ENCODE data around the gene CAST. TPM values are rescaled to one million over a fixed set of nuclear protein-coding genes. Genes with fewer than 3 reads are reported as not detected.

The CAST gene
- total RNA-seq, 2 donors from 2014 or later: 33.5 to 36.2 TPM

DNA sequence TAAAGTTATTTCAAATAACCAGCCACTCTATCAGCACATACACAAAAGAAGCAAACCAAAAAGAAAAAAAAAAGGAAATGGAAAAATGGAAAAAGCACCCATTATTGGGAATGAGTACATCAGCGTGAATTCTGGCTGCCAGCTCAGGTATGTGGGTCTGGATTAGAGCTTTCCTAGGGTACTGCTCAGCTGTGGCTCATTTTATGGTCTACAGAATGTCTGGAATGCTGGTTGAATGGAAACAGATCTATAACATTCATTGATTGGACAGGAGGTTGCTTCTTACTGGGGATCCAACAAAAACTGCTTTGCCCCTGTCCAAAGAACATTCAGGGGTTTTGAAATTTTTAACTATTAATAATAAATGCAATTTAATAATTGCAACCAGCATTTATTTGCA is 3.9 kb upstream of the CAST start:
- H3K36me3 ChIP-seq (ENCODE audit: control insufficient read depth, insufficient read depth, low read length): no peaks in the 10 kb centered on the region
- H3K9me3 Mint-ChIP-seq: no peaks in the 10 kb centered on the region
- H3K9me3 ChIP-seq (ENCODE audit: control insufficient read depth, low read length): no peaks in the 10 kb centered on the region
- DNase-seq: no peak
- no peak overlapping the region for H3K4me3 ChIP-seq (ENCODE audit: low read length)
- WGBS, 2 experiments (ENCODE audit: insufficient coverage in 1 of 2, insufficient read length in 1 of 2): 83 to 92% methylated on average over 1 of the region's 1 CpG
- peaks cover 11% of the 10 kb centered on the region for H3K4me1 Mint-ChIP-seq
- H3K27ac ChIP-seq (ENCODE audit: low read depth, low read length): no peak overlapping the region
- TF ChIP-seq, protein P1, sequence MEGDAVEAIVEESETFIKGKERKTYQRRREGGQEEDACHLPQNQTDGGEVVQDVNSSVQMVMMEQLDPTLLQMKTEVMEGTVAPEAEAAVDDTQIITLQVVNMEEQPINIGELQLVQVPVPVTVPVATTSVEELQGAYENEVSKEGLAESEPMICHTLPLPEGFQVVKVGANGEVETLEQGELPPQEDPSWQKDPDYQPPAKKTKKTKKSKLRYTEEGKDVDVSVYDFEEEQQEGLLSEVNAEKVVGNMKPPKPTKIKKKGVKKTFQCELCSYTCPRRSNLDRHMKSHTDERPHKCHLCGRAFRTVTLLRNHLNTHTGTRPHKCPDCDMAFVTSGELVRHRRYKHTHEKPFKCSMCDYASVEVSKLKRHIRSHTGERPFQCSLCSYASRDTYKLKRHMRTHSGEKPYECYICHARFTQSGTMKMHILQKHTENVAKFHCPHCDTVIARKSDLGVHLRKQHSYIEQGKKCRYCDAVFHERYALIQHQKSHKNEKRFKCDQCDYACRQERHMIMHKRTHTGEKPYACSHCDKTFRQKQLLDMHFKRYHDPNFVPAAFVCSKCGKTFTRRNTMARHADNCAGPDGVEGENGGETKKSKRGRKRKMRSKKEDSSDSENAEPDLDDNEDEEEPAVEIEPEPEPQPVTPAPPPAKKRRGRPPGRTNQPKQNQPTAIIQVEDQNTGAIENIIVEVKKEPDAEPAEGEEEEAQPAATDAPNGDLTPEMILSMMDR (conservative IDR thresholded peaks at IDR 0.05): no peak
- no peak overlapping the region for H3K9ac ChIP-seq (ENCODE audit: extremely low read depth, low read length, poor library complexity, severe bottlenecking)
- peaks cover 54% of the 10 kb centered on the region for H3K27me3 ChIP-seq (ENCODE audit: control insufficient read depth, insufficient read depth, low read length, poor library complexity, severe bottlenecking)
- H3K36me3 Mint-ChIP-seq (ENCODE audit: low read depth): no peaks in the 10 kb centered on the region
- no peaks in the 10 kb centered on the region for H3K4me1 ChIP-seq (ENCODE audit: control insufficient read depth, insufficient read depth, low read length)
- H3K27me3 Mint-ChIP-seq (ENCODE audit: insufficient read depth): peaks cover 62% of the 10 kb centered on the region
- H3K4me3 Mint-ChIP-seq: no peak overlapping the region
- no peak overlapping the region for H3K27ac Mint-ChIP-seq

DNA sequence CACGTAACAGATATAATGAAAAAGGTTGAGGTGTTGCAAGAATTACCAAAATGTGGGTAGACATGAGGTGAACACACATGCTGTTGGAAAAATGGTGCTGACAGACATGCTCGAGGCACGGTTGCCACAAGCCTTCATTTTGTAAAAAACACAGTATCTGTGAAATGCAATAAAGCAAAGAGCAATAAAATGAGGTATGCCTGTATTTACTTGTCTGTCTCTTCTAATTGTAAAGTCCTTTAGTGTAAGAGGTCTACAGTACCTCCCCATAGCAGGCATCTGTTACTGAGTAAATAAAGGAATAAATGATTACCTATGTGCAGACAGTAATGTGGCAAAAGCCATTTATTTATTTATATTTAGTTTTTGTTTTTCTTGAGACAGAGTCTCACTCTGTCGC is 3.0 kb upstream of the CAST start:
- Histone ChIP-seq H3K4me1 (ENCODE audit: control insufficient read depth, insufficient read depth, low read length) (no peaks in the 10 kb centered on the region), H3K9me3 (ENCODE audit: control insufficient read depth, low read length) (no peaks in the 10 kb centered on the region), H3K9ac (ENCODE audit: extremely low read depth, low read length, poor library complexity, severe bottlenecking) (no peak overlapping the region), H3K27ac (ENCODE audit: low read depth, low read length) (no peak overlapping the region), H3K4me3 (ENCODE audit: low read length) (no peak overlapping the region), H3K27me3 (ENCODE audit: control insufficient read depth, insufficient read depth, low read length, poor library complexity, severe bottlenecking) (peaks cover 63% of the 10 kb centered on the region), H3K36me3 (ENCODE audit: control insufficient read depth, insufficient read depth, low read length) (no peaks in the 10 kb centered on the region)
- no peaks in the 10 kb centered on the region for H3K9me3 Mint-ChIP-seq
- WGBS, 2 experiments (ENCODE audit: insufficient coverage in 1 of 2, insufficient read length in 1 of 2): 84 to 96% methylated on average over 3 to 4 of the region's 4 CpGs
- no peak for DNase-seq
- H3K27me3 Mint-ChIP-seq (ENCODE audit: insufficient read depth): peaks cover 70% of the 10 kb centered on the region
- no peak overlapping the region for H3K4me3 Mint-ChIP-seq
- peaks cover 15% of the 10 kb centered on the region for H3K4me1 Mint-ChIP-seq
- H3K27ac Mint-ChIP-seq: no peak overlapping the region
- H3K36me3 Mint-ChIP-seq (ENCODE audit: low read depth): no peaks in the 10 kb centered on the region
- TF ChIP-seq, protein P1 (conservative IDR thresholded peaks at IDR 0.05): no peak

DNA sequence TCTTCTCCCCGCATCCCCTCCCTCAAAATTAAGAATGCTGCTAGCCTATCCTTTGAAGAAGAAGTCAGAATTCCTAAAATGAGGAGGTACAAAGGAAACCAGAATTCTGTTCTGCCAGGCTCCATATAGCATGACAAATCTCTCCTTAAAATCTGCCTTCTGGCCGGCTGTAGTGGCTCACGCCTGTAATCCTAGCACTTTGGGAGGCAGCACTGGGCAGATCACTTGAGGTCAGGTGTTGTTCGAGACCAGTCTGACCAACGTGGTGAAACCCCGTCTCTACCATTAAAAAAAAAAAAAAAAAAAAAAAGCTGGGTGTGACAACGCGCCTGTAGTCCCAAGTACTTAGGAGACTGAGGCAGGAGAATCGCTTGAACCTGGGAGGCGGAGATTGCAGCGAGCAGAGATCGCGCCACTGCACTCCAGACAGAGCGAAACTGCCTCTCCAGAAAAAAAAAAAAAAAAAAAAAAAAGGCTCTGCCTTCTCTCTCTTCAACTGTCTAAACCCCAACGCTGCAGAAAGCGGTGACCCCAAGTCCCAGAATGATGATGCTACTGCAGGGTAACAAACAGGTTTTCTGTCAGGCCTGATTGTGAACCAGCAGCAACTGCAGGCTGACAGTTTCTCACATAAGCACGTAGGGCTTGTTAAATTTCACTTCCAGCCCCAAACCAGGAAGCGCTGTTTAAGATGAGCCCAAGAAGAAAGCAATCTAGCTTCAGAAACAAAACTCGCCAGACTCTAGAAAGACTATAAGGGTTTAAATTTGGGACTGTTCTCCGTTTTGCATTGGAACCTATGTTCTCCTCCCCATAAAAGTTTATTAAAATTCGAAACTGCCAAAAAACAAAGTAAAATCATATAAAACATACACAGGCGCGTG is 963 bp upstream of the CAST start:
- Histone ChIP-seq H3K4me1 (ENCODE audit: control insufficient read depth, insufficient read depth, low read length) (peaks cover 1% of the 10 kb centered on the region), H3K4me3 (ENCODE audit: low read length) (peak overlapping the region; percentile 82), H3K9me3 (ENCODE audit: control insufficient read depth, low read length) (no peaks in the 10 kb centered on the region), H3K9ac (ENCODE audit: extremely low read depth, low read length, poor library complexity, severe bottlenecking) (no peak overlapping the region), H3K27ac (ENCODE audit: low read depth, low read length) (no peak overlapping the region), H3K27me3 (ENCODE audit: control insufficient read depth, insufficient read depth, low read length, poor library complexity, severe bottlenecking) (peaks cover 76% of the 10 kb centered on the region), H3K36me3 (ENCODE audit: control insufficient read depth, insufficient read depth, low read length) (no peaks in the 10 kb centered on the region)
- 9% methylated on average over 13 to 23 of the region's 23 CpGs for WGBS, 2 experiments (ENCODE audit: insufficient coverage in 1 of 2, insufficient read length in 1 of 2)
- peak overlapping the region; percentile 75 for H3K27ac Mint-ChIP-seq
- peak overlapping the region; percentile 79 for H3K4me3 Mint-ChIP-seq
- H3K4me1 Mint-ChIP-seq: peaks cover 17% of the 10 kb centered on the region
- DNase-seq: peak; percentile 51
- no peaks in the 10 kb centered on the region for H3K9me3 Mint-ChIP-seq
- H3K36me3 Mint-ChIP-seq (ENCODE audit: low read depth): no peaks in the 10 kb centered on the region
- TF ChIP-seq, protein P1 (conservative IDR thresholded peaks at IDR 0.05): no peak
- H3K27me3 Mint-ChIP-seq (ENCODE audit: insufficient read depth): peaks cover 82% of the 10 kb centered on the region
